SK-N-SH treated with all-trans-retinoic acid at 6 μM for 48 hours (cell line): ENCODE measurements around the gene RADIL.

Source experiments
- ATAC-seq: fragments of 200-7000 bp; cut with Tn5 transposase; 3 replicates; pipeline ENCODE4 v1.9.1; 2020; ENCODE audit warnings: mild to moderate bottlenecking, moderate library complexity
- ARNTL ChIP-seq: fragments of 450-650 bp; formaldehyde crosslinking; IDR thresholded peaks from 2 replicates; pipeline ENCODE4 v1.5.0; 2020; ENCODE audit warnings: low read depth, mild to moderate bottlenecking, moderate library complexity, borderline replicate concordance
- BACH2 ChIP-seq: fragments of 250-450 bp; sonication (Bioruptor Pico); IDR thresholded peaks from 2 replicates; pipeline ENCODE4 v1.9.0; 2021; ENCODE audit warnings: mild to moderate bottlenecking, borderline replicate concordance
- CSDC2 ChIP-seq: fragments of 250-450 bp; sonication (Bioruptor Pico); IDR thresholded peaks from 2 replicates; pipeline ENCODE4 v1.5.0; 2020; ENCODE audit warnings: mild to moderate bottlenecking, moderate library complexity
- ESRRG ChIP-seq: fragments of 250-450 bp; sonication (Bioruptor Pico); IDR thresholded peaks from 2 replicates; pipeline ENCODE4 v1.6.1; 2021; ENCODE audit warnings: mild to moderate bottlenecking
- GLIS3 ChIP-seq: fragments of 250-450 bp; sonication (Bioruptor Pico); IDR thresholded peaks from 2 replicates; pipeline ENCODE4 v1.5.0; 2020; ENCODE audit warnings: mild to moderate bottlenecking, moderate library complexity
- ISL1 ChIP-seq: fragments of 250-450 bp; sonication (Bioruptor Pico); IDR thresholded peaks from 2 replicates; pipeline ENCODE4 v2.1.2; 2022; ENCODE audit warnings: mild to moderate bottlenecking, moderate library complexity
- OSR1 ChIP-seq: fragments of 250-450 bp; sonication (Bioruptor Pico); IDR thresholded peaks from 2 replicates; pipeline ENCODE4 v1.8.0; 2022; ENCODE audit warnings: moderate library complexity, mild to moderate bottlenecking, inconsistent platforms
- PATZ1 ChIP-seq: fragments of 250-450 bp; sonication (Bioruptor Pico); IDR thresholded peaks from 2 replicates; pipeline ENCODE4 v1.8.0; 2020; ENCODE audit warnings: mild to moderate bottlenecking, moderate library complexity, borderline replicate concordance
- POU6F1 ChIP-seq: fragments of 250-450 bp; sonication (Bioruptor Pico); IDR thresholded peaks from 2 replicates; pipeline ENCODE4 v1.8.0; 2021; ENCODE audit warnings: low read depth, mild to moderate bottlenecking, moderate library complexity, borderline replicate concordance
- PPARA ChIP-seq: fragments of 250-450 bp; sonication (Bioruptor Pico); IDR thresholded peaks from 2 replicates; pipeline ENCODE4 v1.5.0; 2020; ENCODE audit warnings: mild to moderate bottlenecking, borderline replicate concordance
- SNAI2 ChIP-seq: fragments of 250-450 bp; sonication (Bioruptor Pico); IDR thresholded peaks from 2 replicates; pipeline ENCODE4 v1.5.0; 2020; ENCODE audit warnings: mild to moderate bottlenecking, moderate library complexity
- TCF4 ChIP-seq: fragments of 250-450 bp; sonication (Bioruptor Pico); IDR thresholded peaks from 2 replicates; pipeline ENCODE4 v1.8.0; 2021; ENCODE audit warnings: mild to moderate bottlenecking, moderate library complexity, borderline replicate concordance
- TOX ChIP-seq: fragments of 250-450 bp; sonication (Bioruptor Pico); IDR thresholded peaks from 2 replicates; pipeline ENCODE4 v1.8.0; 2021; ENCODE audit warnings: mild to moderate bottlenecking, moderate library complexity, borderline replicate concordance
- ZC3H10 ChIP-seq: fragments of 250-450 bp; sonication (Bioruptor Pico); IDR thresholded peaks from 2 replicates; pipeline ENCODE4 v1.5.1; 2021; ENCODE audit warnings: mild to moderate bottlenecking, moderate library complexity
- ZFP3 ChIP-seq: fragments of 250-450 bp; sonication (Bioruptor Pico); IDR thresholded peaks from 2 replicates; pipeline ENCODE4 v1.5.0; 2020; ENCODE audit warnings: mild to moderate bottlenecking, moderate library complexity
- ZFP30 ChIP-seq: fragments of 450-650 bp; formaldehyde crosslinking; IDR thresholded peaks from 2 replicates; pipeline ENCODE4 v1.5.0; 2022; ENCODE audit warnings: mild to moderate bottlenecking, moderate library complexity
- ZNF565 ChIP-seq: fragments of 450-650 bp; formaldehyde crosslinking; conservative IDR thresholded peaks from 2 replicates; pipeline ENCODE4 v1.5.0; 2020; ENCODE audit warnings: low read depth, mild to moderate bottlenecking, moderate library complexity
- ZNF70 ChIP-seq: fragments of 450-650 bp; formaldehyde crosslinking; IDR thresholded peaks from 2 replicates; pipeline ENCODE4 v1.5.0; 2020; ENCODE audit warnings: mild to moderate bottlenecking, moderate library complexity
- ZNF8 ChIP-seq: fragments of 450-650 bp; formaldehyde crosslinking; IDR thresholded peaks from 2 replicates; pipeline ENCODE4 v1.5.0; 2020; ENCODE audit warnings: mild to moderate bottlenecking, moderate library complexity
- TF ChIP-seq, protein P1 (sequence below): fragments of 250-450 bp; sonication (Bioruptor Pico); IDR thresholded peaks from 2 replicates; pipeline ENCODE4 v1.5.1; 2020; ENCODE audit warnings: low read depth, mild to moderate bottlenecking, moderate library complexity
- TF ChIP-seq, protein P2 (sequence below): fragments of 250-450 bp; sonication (Bioruptor Pico); IDR thresholded peaks from 2 replicates; pipeline ENCODE4 v1.5.0; 2020; ENCODE audit warnings: mild to moderate bottlenecking, moderate library complexity

RADIL gene

GRCh38 chr7:4850262-4850795, 33.2 kb downstream of the RADIL start:
- no peak for TF ChIP-seq PATZ1 (CRISPR knock-in tag)
- no peak for TF ChIP-seq ISL1
- TF ChIP-seq ESRRG: no peak
- TF ChIP-seq, protein P1, sequence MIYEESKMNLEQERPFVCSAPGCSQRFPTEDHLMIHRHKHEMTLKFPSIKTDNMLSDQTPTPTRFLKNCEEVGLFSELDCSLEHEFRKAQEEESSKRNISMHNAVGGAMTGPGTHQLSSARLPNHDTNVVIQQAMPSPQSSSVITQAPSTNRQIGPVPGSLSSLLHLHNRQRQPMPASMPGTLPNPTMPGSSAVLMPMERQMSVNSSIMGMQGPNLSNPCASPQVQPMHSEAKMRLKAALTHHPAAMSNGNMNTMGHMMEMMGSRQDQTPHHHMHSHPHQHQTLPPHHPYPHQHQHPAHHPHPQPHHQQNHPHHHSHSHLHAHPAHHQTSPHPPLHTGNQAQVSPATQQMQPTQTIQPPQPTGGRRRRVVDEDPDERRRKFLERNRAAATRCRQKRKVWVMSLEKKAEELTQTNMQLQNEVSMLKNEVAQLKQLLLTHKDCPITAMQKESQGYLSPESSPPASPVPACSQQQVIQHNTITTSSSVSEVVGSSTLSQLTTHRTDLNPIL (CRISPR knock-in tag): no peak
- no peak for TF ChIP-seq ZFP30 (CRISPR knock-in tag)
- no peak for TF ChIP-seq OSR1
- no peak for TF ChIP-seq ARNTL (CRISPR knock-in tag)
- no peak for TF ChIP-seq TOX (CRISPR knock-in tag)
- TF ChIP-seq ZNF8 (CRISPR knock-in tag): no peak
- TF ChIP-seq ZNF565: no peak
- TF ChIP-seq, protein P2, sequence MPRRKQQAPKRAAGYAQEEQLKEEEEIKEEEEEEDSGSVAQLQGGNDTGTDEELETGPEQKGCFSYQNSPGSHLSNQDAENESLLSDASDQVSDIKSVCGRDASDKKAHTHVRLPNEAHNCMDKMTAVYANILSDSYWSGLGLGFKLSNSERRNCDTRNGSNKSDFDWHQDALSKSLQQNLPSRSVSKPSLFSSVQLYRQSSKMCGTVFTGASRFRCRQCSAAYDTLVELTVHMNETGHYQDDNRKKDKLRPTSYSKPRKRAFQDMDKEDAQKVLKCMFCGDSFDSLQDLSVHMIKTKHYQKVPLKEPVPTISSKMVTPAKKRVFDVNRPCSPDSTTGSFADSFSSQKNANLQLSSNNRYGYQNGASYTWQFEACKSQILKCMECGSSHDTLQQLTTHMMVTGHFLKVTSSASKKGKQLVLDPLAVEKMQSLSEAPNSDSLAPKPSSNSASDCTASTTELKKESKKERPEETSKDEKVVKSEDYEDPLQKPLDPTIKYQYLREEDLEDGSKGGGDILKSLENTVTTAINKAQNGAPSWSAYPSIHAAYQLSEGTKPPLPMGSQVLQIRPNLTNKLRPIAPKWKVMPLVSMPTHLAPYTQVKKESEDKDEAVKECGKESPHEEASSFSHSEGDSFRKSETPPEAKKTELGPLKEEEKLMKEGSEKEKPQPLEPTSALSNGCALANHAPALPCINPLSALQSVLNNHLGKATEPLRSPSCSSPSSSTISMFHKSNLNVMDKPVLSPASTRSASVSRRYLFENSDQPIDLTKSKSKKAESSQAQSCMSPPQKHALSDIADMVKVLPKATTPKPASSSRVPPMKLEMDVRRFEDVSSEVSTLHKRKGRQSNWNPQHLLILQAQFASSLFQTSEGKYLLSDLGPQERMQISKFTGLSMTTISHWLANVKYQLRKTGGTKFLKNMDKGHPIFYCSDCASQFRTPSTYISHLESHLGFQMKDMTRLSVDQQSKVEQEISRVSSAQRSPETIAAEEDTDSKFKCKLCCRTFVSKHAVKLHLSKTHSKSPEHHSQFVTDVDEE: no peak
- TF ChIP-seq SNAI2 (CRISPR knock-in tag): no peak
- TF ChIP-seq CSDC2: no peak
- no peak for TF ChIP-seq POU6F1
- TF ChIP-seq ZC3H10: no peak
- TF ChIP-seq GLIS3 (CRISPR knock-in tag): no peak
- ATAC-seq: no peak

GRCh38 chr7:4849390-4849789, 34.1 kb downstream of the RADIL start:
- peak; percentile 81 for ATAC-seq

More at GRCh38 chr7:4849390-4849789, 34.1 kb downstream of the RADIL start:
- TF ChIP-seq ZNF70 (CRISPR knock-in tag) (no peak), ISL1 (no peak), OSR1 (no peak), ZC3H10 (no peak), POU6F1 (no peak), SNAI2 (CRISPR knock-in tag) (0 out of 2 replicates have a peak, but pooled peaks have one; percentile 37), PPARA (CRISPR knock-in tag) (no peak), ZFP30 (CRISPR knock-in tag) (no peak), ARNTL (CRISPR knock-in tag) (no peak), CSDC2 (no peak), GLIS3 (CRISPR knock-in tag) (no peak), BACH2 (CRISPR knock-in tag) (no peak), ZNF565 (no peak), ZFP3 (CRISPR knock-in tag) (no peak), TCF4 (CRISPR knock-in tag) (peak; percentile 29; the same call in 1 of the 2 replicates), ESRRG (no peak)
- TF ChIP-seq, protein P1 (CRISPR knock-in tag): no peak
- TF ChIP-seq, protein P2: no peak
- TF ChIP-seq, all 23 proteins: peak for 2
